GM18868 (cell line): Measurements from ENCODE around the gene SWT1.
"Not testable (repeated sequence)": the region's sequence is repeated elsewhere in the genome, so short reads cannot be mapped to it uniquely, and the experiment has no call there.

Experiments used
- ATAC-seq: cut with Tn5 transposase; IDR thresholded peaks from one replicate; pipeline ENCODE4 v1.9.1; 2021; ENCODE audit warnings: mild to moderate bottlenecking, moderate library complexity; ENCODE audit not compliant: unreplicated experiment

The SWT1 gene

DNA sequence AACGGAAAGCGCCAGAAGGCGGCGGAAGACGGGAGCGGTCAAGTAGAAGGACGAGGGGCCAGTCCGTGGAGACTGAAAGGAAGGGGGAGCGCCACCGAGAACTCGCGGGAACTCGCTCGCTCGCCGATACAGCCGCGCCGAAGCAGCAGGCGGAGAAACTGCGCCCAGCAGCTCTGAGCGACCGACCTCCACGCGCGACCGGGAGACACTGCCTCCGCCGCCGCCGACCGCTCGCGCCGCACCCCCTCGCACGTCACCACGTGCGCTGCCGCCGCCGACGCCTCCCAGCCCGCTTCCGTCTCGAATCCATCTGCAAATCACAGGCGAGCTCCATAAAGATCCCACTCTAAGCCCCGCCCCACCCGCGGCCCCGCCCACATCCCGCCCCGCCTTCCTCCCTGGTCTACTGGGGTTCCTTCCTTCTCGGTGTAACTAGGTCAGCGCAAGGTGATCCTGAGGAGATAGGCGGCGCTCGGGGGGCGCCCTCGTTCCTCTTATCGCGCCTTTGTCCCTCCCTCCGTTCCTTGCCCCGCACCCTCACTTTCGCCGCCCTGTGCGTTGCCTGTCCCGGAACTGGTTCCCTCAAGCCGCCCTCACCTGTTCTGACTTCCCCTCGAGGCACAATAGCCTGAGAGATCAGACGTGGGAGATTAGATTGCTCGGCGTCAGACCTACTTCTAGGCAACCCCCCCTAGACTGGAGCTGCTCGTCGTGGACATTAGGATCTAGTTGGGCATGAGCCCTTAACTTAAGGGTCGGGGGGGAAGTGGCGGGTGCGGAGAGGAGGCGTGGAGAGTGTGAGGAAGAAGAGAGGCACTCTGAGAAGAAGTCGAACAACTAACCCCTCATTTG lies 160.3 kb downstream of the SWT1 start, which contains the start of gene IVNS1ABP:
TSS of gene IVNS1ABP (minus strand) at position 210 of the 852 bp plus-strand sequence. CDS start 7,750 bp downstream, outside the sequence.
- ATAC-seq = peak; percentile 71

GRCh38 chr1:185317886-185318310 lies 160.9 kb downstream of the SWT1 start:
- peak; percentile 47 for ATAC-seq

GRCh38 chr1:185318431-185319138 lies 161.6 kb downstream of the SWT1 start:
- ATAC-seq = no peak

DNA sequence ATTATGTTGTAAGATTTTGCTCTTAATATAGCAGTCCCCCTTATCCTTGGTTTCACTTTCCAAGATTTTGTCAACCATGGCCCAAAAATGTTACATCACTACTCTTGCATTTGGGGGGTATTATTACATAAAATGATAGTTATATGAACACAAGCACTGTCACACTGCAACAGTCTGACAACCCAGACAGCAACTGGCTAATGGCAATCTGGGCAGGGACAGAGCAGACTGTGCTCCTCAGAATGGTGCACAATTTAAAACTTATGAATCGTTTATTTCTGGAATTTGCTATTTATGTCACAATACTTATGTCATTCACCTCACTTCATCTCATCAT lies 162.1 kb downstream of the SWT1 start:
- ATAC-seq = no peak

DNA sequence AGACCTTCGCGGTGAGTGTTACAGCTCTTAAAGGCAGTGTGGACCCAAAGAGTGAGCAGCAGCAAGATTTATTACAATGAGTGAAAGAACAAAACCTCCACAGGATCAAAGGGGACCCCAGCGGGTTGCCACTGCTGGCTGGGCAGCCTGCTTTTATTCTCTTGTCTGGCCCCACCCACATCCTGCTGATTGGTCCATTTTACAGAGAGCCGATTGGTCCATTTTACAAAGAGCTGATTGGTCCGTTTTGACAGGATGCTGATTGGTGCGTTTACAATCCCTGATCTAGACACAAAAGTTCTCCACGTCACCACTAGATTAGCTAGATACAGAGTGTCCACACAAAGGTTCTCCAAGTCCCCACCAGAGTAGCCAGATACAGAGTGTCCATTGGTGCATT lies 164.1 kb downstream of the SWT1 start:
- not testable (repeated sequence) for ATAC-seq

DNA sequence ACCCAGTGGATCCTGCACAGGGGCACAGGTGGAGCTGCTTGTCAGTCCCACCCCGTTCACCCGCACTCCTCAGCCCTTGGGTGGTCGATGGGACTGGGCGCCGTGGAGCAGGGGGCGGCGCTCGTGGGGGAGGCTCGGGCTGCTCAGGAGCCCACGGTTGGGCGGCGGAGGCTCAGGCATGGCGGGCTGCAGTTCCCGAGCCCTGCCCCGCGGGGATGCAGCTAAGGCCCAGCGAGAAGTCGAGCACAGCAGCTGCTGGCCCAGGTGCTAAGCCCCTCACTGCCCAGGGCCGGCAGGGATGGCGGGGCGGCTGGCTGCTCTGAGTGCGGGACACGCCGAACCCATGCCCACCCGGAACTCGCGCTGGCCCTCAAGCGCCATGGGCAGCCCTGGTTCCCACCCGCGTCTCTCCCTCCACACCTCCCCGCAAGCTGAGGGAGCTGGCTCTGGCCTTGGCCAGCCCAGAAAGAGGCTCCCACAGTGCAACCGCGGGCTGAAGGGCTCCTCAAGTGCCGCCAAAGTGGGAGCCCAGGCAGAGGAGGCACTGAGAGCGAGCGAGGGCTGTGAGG lies 164.8 kb downstream of the SWT1 start:
- not testable (repeated sequence) for ATAC-seq

DNA sequence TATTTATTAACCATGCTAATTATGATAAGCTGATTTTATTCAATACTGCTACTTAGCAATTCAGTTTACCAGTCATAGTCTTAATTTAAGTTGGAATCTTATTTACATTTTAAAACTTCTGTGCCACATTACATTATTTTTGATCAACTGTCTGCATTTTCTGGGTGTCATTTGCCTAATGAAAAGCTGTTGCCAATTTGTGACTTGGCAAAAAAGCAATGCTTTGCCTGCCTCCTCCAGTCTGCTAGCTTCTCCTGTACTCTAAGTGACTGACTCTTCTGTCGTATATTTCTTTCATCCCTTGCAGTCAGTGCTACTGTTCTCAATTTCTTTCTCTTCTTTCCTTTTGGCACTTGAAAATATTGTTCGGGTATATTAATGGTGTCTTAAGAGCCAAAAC lies 165.7 kb downstream of the SWT1 start:
- ATAC-seq = no peak

- ATAC-seq = no peak
Measured at GRCh38 chr1:185324118-185324517, 167.2 kb downstream of the SWT1 start.

DNA sequence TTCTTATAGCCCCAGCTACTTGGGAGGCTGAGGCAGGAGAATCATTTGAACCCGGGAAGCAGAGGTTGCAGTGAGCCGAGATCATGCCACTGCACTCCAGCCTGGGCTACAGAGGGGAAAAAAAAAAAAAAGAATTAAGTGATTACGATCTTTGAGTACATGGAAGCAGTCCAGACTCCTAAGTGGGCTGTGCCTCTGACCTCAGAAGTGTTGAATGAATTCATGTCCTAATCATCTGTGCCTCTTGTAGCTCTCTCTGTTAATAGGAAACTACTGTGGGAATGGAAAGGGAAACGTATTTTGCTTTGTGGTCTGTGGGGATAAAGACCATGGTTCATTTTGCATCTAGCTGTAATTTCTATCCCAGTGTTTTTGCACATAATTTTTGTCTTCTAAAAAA lies 168.4 kb downstream of the SWT1 start:
- ATAC-seq = no peak

GRCh38 chr1:185328255-185328654 lies 171.3 kb downstream of the SWT1 start:
- ATAC-seq = no peak

DNA sequence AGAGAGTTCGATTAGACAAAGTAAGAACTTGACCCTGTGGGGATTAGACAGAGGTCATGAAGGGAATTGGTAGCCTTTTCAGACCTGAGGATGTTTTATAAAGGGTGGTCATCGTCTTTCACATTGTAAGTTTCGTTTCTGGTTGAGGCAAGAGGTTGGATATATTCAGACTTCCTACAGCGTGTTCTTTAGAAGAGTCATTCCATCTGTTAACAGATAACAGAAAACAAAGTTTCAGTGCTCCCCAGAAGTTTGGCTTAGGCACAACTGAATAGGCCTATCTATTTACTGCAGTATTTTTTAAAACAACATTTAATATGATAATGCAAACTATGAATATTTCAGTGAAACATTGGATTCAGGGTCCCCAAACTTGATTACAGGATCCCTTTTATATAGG lies 177.2 kb downstream of the SWT1 start:
- ATAC-seq = no peak

DNA sequence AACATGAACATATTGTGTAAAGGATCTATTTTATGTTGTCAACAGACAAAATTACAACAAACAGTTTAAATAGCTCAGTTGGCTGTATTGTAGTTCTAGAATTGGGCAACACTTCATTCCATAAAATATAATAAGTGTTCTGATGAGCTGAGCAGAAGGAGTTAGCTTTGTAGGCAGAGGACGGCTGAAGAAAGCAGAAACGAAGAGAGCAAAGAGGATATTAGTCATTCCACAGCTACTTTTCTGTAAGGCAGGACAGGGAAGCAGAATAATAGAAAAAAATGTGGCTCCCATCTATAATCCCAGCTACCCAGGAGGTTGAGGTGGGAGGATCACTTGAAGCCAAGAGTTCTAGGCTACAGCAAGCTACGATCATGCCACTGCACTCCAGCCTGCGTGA lies 180.3 kb downstream of the SWT1 start:
- ATAC-seq = no peak

DNA sequence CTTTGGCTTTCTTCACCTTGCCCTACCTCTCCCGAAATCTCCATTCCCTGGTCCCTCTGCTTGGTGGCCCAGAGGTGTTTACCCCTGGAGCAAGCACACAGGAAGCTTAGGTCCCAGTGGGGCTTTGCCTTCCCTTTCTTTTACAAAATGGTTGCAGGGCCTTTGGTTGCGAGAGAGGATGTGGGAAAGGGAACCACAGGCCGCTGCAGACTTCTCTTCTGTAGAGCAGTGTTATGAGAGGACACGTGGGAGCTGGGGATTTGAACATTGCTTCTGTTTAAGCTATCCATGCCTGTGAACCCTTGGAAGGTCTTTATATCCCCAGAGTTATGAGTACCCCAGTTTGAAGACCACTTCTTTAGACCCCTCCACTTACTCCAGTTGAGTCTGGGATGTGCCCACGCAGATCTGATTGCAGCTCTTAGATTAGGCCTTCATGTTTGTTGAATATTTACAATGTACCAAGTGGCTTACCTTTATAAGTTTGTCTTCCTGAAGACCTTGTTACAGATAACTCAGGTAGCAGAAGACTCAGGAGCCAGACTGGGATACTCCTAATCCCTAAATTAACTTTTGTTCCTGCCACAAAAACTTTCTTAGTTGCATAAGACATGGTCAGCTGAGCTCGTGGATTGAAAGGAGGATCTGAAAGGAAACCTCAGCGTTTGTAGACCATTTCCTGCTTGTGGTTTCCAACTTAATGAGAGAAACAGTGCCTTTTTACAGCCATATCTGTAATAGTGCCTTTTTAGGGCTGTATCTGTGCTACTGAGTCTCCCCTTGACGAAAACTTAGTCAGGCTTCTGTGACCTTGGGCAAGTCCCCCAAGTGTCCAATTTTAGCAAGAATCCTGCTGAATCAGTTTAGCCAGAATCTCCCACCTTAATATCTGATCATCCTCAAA lies 182.0 kb downstream of the SWT1 start:
- peak; percentile 95 for ATAC-seq

DNA sequence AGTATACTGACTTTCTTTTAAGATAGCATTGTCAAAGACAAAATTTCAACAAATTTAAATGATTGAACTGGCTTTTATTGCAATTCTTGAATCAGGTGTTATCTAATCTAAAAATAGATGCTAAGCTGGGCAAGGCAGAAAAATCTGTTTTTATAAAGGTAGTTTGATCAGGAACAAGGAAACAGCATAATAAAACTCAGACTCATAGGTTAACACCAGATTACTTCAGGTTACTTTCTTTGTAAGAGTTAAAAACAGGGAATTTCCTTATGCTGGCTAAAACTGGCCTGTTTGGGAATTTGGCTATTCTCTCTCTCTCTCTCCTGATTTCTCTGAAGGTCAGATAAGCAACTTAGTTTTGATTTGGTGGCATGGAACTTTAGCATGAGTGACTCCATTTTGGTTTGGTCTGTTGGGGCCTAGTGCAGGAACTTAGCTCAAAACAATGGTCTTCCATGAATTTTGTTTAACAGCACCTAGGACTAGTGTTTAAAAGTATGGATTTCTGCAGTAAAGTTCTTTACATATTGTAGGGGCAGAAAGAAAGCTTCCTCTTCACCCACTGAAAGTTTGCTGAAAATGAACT lies 184.3 kb downstream of the SWT1 start:
- no peak for ATAC-seq
